ENCODE measurements around the gene CXCL6.

The CXCL6 gene

GRCh38 chr4:73844345-73844744 is 7.9 kb downstream of the CXCL6 start:
- DNase-seq, result no peak

GRCh38 chr4:73844806-73845205 is 8.3 kb downstream of the CXCL6 start:
- no peak for DNase-seq

GRCh38 chr4:73847526-73848182 is 11.2 kb downstream of the CXCL6 start:
- DNase-seq, result no peak

GRCh38 chr4:73848183-73848777 is 11.8 kb downstream of the CXCL6 start:
- DNase-seq, result no peak

- no peak for DNase-seq
Observed at GRCh38 chr4:73850261-73850970, 13.9 kb downstream of the CXCL6 start.

GRCh38 chr4:73851293-73851692 is 14.8 kb downstream of the CXCL6 start:
- no peak for DNase-seq

GRCh38 chr4:73852771-73853170 is 16.3 kb downstream of the CXCL6 start:
- DNase-seq, result no peak

GRCh38 chr4:73853246-73853704 is 16.8 kb downstream of the CXCL6 start, which contains the start of gene PF4V1:
Gene PF4V1 (plus strand): TSS chr4:73853296. CDS start chr4:73853363, 67 bp downstream.
- DNase-seq, result peak; percentile 43

GRCh38 chr4:73853718-73854473 is 17.4 kb downstream of the CXCL6 start:
- no peak for DNase-seq

GRCh38 chr4:73855406-73855805 is 18.9 kb downstream of the CXCL6 start:
- no peak for DNase-seq

GRCh38 chr4:73856518-73856917 is 20.0 kb downstream of the CXCL6 start:
- no peak for DNase-seq

- DNase-seq, result no peak
Observed at GRCh38 chr4:73859614-73860088, 23.2 kb downstream of the CXCL6 start.

GRCh38 chr4:73860181-73860580 is 23.7 kb downstream of the CXCL6 start:
- no peak for DNase-seq

GRCh38 chr4:73860917-73861316 is 24.4 kb downstream of the CXCL6 start:
- no peak for DNase-seq

- DNase-seq, result no peak
Observed at GRCh38 chr4:73862322-73862721, 25.8 kb downstream of the CXCL6 start.

GRCh38 chr4:73864365-73864764 is 27.9 kb downstream of the CXCL6 start:
- no peak for DNase-seq

- DNase-seq, result no peak
Observed at GRCh38 chr4:73864961-73865360, 28.5 kb downstream of the CXCL6 start.

GRCh38 chr4:73865431-73866096 is 29.1 kb downstream of the CXCL6 start:
- no peak for DNase-seq

- no peak for DNase-seq
Observed at GRCh38 chr4:73866246-73866645, 29.8 kb downstream of the CXCL6 start.

GRCh38 chr4:73867783-73868182 is 31.3 kb downstream of the CXCL6 start:
- DNase-seq, result no peak

GRCh38 chr4:73868206-73869129 is 32.0 kb downstream of the CXCL6 start:
- no peak for DNase-seq
